B cell (primary cell): ENCODE results near the gene COX17. TPM values are rescaled to one million over a fixed set of nuclear protein-coding genes. Genes with fewer than 3 reads are reported as not detected.

Source experiments
- ATAC-seq: fragments of 200-7000 bp; cut with Tn5 transposase; one replicate; pipeline ENCODE4 v1.10.0; 2021; ENCODE audit warnings: low read depth, mild to moderate bottlenecking, moderate number of reproducible peaks, moderate library complexity
- CTCF ChIA-PET: fragments of 350-600 bp; sonication (Branson Sonifier 250); formaldehyde crosslinking; loops from one replicate; lab custom pipeline; 2021; ENCODE audit warnings: antibody characterized with exemption, inconsistent platforms; lab: Charles Lee
- POLR2A ChIA-PET: fragments of 350-600 bp; sonication (Branson Sonifier 250); formaldehyde crosslinking; loops from one replicate; lab custom pipeline; 2021; ENCODE audit warnings: antibody characterized with exemption; lab: Charles Lee
- DNase-seq: peaks from one replicate; pipeline ENCODE4 v3.0.0; 2013
- H2AFZ ChIP-seq: 2 replicates; pipeline ENCODE4 v1.6.1; 2012; ENCODE audit warnings: mild to moderate bottlenecking, low read depth, low read length; ENCODE audit not compliant: insufficient read depth, poor library complexity, severe bottlenecking
- H3K27ac ChIP-seq, 2 donors: 1 replicate in 1 of 2; 2 replicates in 1 of 2; pipeline ENCODE4 v1.5.1; 2012 to 2013; ENCODE audit warnings: low read length in 2 of 2, mild to moderate bottlenecking in 2 of 2, moderate library complexity in 1 of 2
- H3K27me3 ChIP-seq, 4 experiments: fragments of 200-600 bp in 1 of 4; sonication (generic) in 1 of 4; replicated peaks in 1 of 4; 1 replicate in 2 of 4; 2 replicates in 2 of 4; pipeline versions ENCODE4 v1.6.1 to v1.7.0; 2013 to 2016; ENCODE audit warnings: low read length in 3 of 4, mild to moderate bottlenecking in 2 of 4, mixed read lengths in 1 of 4, moderate library complexity in 1 of 4; ENCODE audit not compliant: insufficient read depth in 4 of 4, control insufficient read depth in 3 of 4; ENCODE audit errors: control extremely low read depth in 1 of 4
- H3K36me3 ChIP-seq, 2 experiments: replicated peaks in 1 of 2; 1 replicate in 1 of 2; 2 replicates in 1 of 2; pipeline versions ENCODE4 v1.6.1 to v1.7.1; 2013; ENCODE audit warnings: low read length in 1 of 2; ENCODE audit not compliant: insufficient read depth in 2 of 2, control insufficient read depth in 1 of 2; ENCODE audit errors: control extremely low read depth in 1 of 2, extremely low read depth in 1 of 2
- H3K4me1 ChIP-seq, 2 donors: fragments of 200-600 bp in 1 of 2; sonication (generic) in 1 of 2; 1 replicate in 1 of 2; 2 replicates in 1 of 2; pipeline versions ENCODE4 v1.5.1 to v1.6.1; 2013 to 2017; ENCODE audit warnings: low read length in 2 of 2; ENCODE audit not compliant: control insufficient read depth in 2 of 2, insufficient read depth in 2 of 2
- H3K4me2 ChIP-seq: replicated peaks from 2 replicates; pipeline ENCODE3; 2012; ENCODE audit warnings: mild to moderate bottlenecking, low read depth, low read length; ENCODE audit not compliant: poor library complexity, severe bottlenecking
- H3K4me3 ChIP-seq, 5 experiments: fragments of 200-600 bp in 1 of 5; sonication (generic) in 1 of 5; 1 replicate in 3 of 5; 2 replicates in 2 of 5; pipeline versions ENCODE4 v1.5.1 to v1.7.0; 2011 to 2016; ENCODE audit warnings: low read length in 4 of 5, mild to moderate bottlenecking in 4 of 5, low read depth in 2 of 5, control low read depth in 1 of 5, moderate library complexity in 1 of 5; ENCODE audit not compliant: insufficient read depth in 1 of 5; ENCODE audit errors: control extremely low read depth in 1 of 5, extremely low read depth in 1 of 5
- H3K79me2 ChIP-seq: fragments of 200-600 bp; sonication (generic); one replicate; pipeline ENCODE4 v1.6.0; 2016; ENCODE audit warnings: low read length; ENCODE audit not compliant: control insufficient read depth, insufficient read depth
- H3K9ac ChIP-seq: fragments of 200-600 bp; sonication (generic); 2 replicates; pipeline ENCODE4 v1.6.1; 2017; ENCODE audit warnings: mild to moderate bottlenecking, low read length, moderate library complexity
- H3K9me3 ChIP-seq, 3 donors: one replicate each; pipeline versions ENCODE4 v1.6.1 to v1.7.1; 2013; ENCODE audit warnings: low read length in 2 of 3; ENCODE audit not compliant: control insufficient read depth in 2 of 3, insufficient read depth in 1 of 3; ENCODE audit errors: control extremely low read depth in 1 of 3
- H4K20me1 ChIP-seq: 2 replicates; pipeline ENCODE4 v1.6.0; 2012; ENCODE audit warnings: mild to moderate bottlenecking, low read length; ENCODE audit not compliant: insufficient read depth, control insufficient read depth, poor library complexity, severe bottlenecking
- H3K27ac Mint-ChIP-seq: one replicate; pipeline ENCODE4 v1.8.0; 2021; ENCODE audit warnings: mixed read lengths
- H3K27me3 Mint-ChIP-seq: one replicate; pipeline ENCODE4 v1.8.0; 2021; ENCODE audit warnings: mixed read lengths
- H3K4me1 Mint-ChIP-seq: one replicate; pipeline ENCODE4 v1.8.0; 2021; ENCODE audit warnings: mixed read lengths
- H3K4me3 Mint-ChIP-seq: one replicate; pipeline ENCODE4 v1.8.0; 2021; ENCODE audit warnings: mixed read lengths
- H3K9me3 Mint-ChIP-seq: one replicate; pipeline ENCODE4 v1.8.0; 2022; ENCODE audit warnings: mixed read lengths; ENCODE audit not compliant: insufficient read depth
- CTCF ChIP-seq: fragments of 200-600 bp; IDR thresholded peaks from one replicate; pipeline ENCODE4 v1.8.0; 2022; ENCODE audit warnings: antibody characterized with exemption, mild to moderate bottlenecking
- EZH2 ChIP-seq: IDR thresholded peaks from 2 replicates; pipeline ENCODE4 v1.6.1; 2012; ENCODE audit warnings: borderline replicate concordance, low read depth, mild to moderate bottlenecking, moderate library complexity, low read length; ENCODE audit not compliant: insufficient read depth, poor library complexity, severe bottlenecking
- WGBS: methylation state at CpG from one replicate; pipeline ENCODE4 v1.1.5; 2013; ENCODE audit warnings: missing lambda C conversion rate; ENCODE audit not compliant: insufficient coverage; 5-methylcytosine and 5-hydroxymethylcytosine counted together
- intact Hi-C: fragments of 100-400 bp; cut with micrococcal nuclease; formaldehyde crosslinking; loops from one replicate; pipeline ENCODE4 v1.10.0; 2022
- polyA plus RNA-seq: library from polyadenylated mRNA; depleted of rRNA; stranded (reverse); fragments of >200 nt; gene quantifications from 2 replicates; pipeline ENCODE4 v1.2.3, GENCODE V29; 2012
- total RNA-seq, 2 donors: library from RNA; stranded (reverse); fragments of 120-200 nt in 1 of 2; gene quantifications; 1 replicate in 1 of 2; 2 replicates in 1 of 2; pipeline versions ENCODE4 v1.2.3 to v1.2.4, GENCODE V29; 2013 to 2022

Gene COX17
- total and polyA plus RNA-seq, 2 donors (not counting 1 experiment from before 2014, with no cell fraction given) = 20.0 to 47.8 TPM

DNA sequence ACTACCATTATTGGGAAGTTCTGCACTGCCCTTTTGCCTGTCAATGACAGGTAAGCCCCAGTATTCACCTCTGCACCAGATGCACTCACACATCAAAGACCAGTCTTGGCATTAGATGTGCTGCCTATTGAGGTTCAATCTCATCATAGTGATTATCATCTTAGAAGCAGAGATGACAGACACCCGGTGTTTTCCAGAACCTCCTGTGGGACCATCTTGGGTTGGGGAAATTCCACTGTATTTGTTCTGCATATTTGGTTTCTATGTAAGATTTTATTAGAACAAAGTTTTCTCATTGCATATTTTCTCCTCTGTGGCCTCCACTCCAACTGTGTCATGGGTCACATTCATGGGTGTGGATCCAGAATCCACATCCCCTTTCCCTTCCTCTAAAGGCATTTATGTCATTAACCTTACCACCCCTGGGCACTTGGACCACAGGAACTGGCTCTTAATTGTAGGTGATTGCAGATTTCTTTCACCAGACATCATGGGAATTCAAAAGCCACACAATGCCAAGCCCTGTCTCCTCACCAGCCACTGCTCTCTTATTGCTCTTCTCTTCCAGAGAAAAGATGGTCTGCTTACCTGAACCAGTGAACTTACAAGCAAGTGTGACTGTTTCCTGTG lies 48.3 kb downstream of the COX17 start:
- peak overlapping the region; percentile 26 to 83 for H3K27ac ChIP-seq
- peak; percentile 76 for DNase-seq
- no peaks in the 10 kb centered on the region for H3K9me3 ChIP-seq

More for the DNA sequence above, 48.3 kb downstream of the COX17 start:
- Mint-ChIP-seq H3K4me3 (peak overlapping the region; percentile 73), H3K9me3 (no peaks in the 10 kb centered on the region), H3K4me1 (peaks cover 46% of the 10 kb centered on the region), H3K27ac (peak overlapping the region; percentile 90), H3K27me3 (no peaks in the 10 kb centered on the region)
- ChIA-PET CTCF (interaction anchor here (1.0 to 2.0 kb wide), 5 partner anchors 28 to 744 kb away, joined by 3 to 7 read pairs (median 3); partner anchors contain the start of gene CD80), POLR2A (interaction anchor here (1.1 kb wide), 1 partner anchor 48 kb away, joined by 3 read pairs; no protein-coding TSS in a partner anchor)
- no CpG with 5 or more reads among the region's 1 CpG for WGBS
- intact Hi-C loops = loop anchor here (1.0 to 5.0 kb wide), 4 partner anchors 10 to 67 kb away; partner anchors contain the start of gene COX17
- Histone ChIP-seq H3K4me2 (peak overlapping the region; percentile 60), H3K4me3 (no peak overlapping the region), H3K36me3 (no peaks in the 10 kb centered on the region), H3K27me3 (no peaks in the 10 kb centered on the region), H4K20me1 (no peaks in the 10 kb centered on the region), H3K4me1 (peaks cover 29 to 30% of the 10 kb centered on the region in 2 donors), H2AFZ (no peak overlapping the region), H3K79me2 (no peaks in the 10 kb centered on the region), H3K9ac (peak overlapping the region; percentile 37)
- no peak for TF ChIP-seq EZH2
- no peak for TF ChIP-seq CTCF
- peak; percentile 61 for ATAC-seq
